Duodenal mucosa (tissue), 2 donors: ENCODE data around the gene CAMK2N1.

Experiments
- H3K27ac ChIP-seq: one replicate; pipeline ENCODE4 v1.7.0; 2013; ENCODE audit warnings: low read depth, low read length
- H3K27me3 ChIP-seq, 2 donors: one replicate each; pipeline ENCODE4 v1.7.0; 2013; ENCODE audit warnings: low read length in 2 of 2, control low read depth in 1 of 2; ENCODE audit not compliant: insufficient read depth in 2 of 2, control insufficient read depth in 1 of 2
- H3K36me3 ChIP-seq, 2 donors: one replicate each; pipeline ENCODE4 v1.7.0; 2013; ENCODE audit warnings: low read length in 2 of 2, control low read depth in 1 of 2; ENCODE audit not compliant: insufficient read depth in 2 of 2, control insufficient read depth in 1 of 2
- H3K4me1 ChIP-seq, 2 donors: one replicate each; pipeline ENCODE4 v1.7.0; 2013; ENCODE audit warnings: low read length in 2 of 2, control low read depth in 1 of 2; ENCODE audit not compliant: insufficient read depth in 2 of 2, control insufficient read depth in 1 of 2
- H3K4me3 ChIP-seq, 2 donors: one replicate each; pipeline ENCODE4 v1.7.0; 2013; ENCODE audit warnings: low read length in 2 of 2, low read depth in 1 of 2
- H3K9ac ChIP-seq, 2 donors: one replicate each; pipeline ENCODE4 v1.7.0; 2013; ENCODE audit warnings: low read length in 2 of 2, low read depth in 1 of 2
- H3K9me3 ChIP-seq, 2 donors: one replicate each; pipeline ENCODE4 v1.7.0; 2013; ENCODE audit warnings: low read length in 2 of 2, control low read depth in 1 of 2; ENCODE audit not compliant: control insufficient read depth in 1 of 2

The CAMK2N1 gene

GRCh38 chr1:20446796-20447195 lies 39.2 kb downstream of the CAMK2N1 start:
- no peak overlapping the region for H3K27ac ChIP-seq
- H3K4me1 ChIP-seq = no peaks in the 10 kb centered on the region
- H3K36me3 ChIP-seq = no peaks in the 10 kb centered on the region

GRCh38 chr1:20445956-20446355 lies 40.1 kb downstream of the CAMK2N1 start:
- H3K4me1 ChIP-seq = no peaks in the 10 kb centered on the region
- H3K4me3 ChIP-seq = no peak overlapping the region
- peaks cover 0 to 12% of the 10 kb centered on the region in 2 donors for H3K27me3 ChIP-seq
- H3K9ac ChIP-seq = no peak overlapping the region
- no peaks in the 10 kb centered on the region for H3K36me3 ChIP-seq
- no peak overlapping the region for H3K27ac ChIP-seq
- no peaks in the 10 kb centered on the region for H3K9me3 ChIP-seq

More at GRCh38 chr1:20446796-20447195, 39.2 kb downstream of the CAMK2N1 start:
- Histone ChIP-seq H3K9me3 (no peaks in the 10 kb centered on the region), H3K4me3 (no peak overlapping the region), H3K27me3 (peaks cover 0 to 12% of the 10 kb centered on the region in 2 donors), H3K9ac (no peak overlapping the region)

GRCh38 chr1:20443703-20444586 lies 42.1 kb downstream of the CAMK2N1 start:
- H3K27me3 ChIP-seq = peaks cover 0 to under 1% of the 10 kb centered on the region in 2 donors
- no peaks in the 10 kb centered on the region for H3K4me1 ChIP-seq
- H3K4me3 ChIP-seq = no peak overlapping the region
- H3K9me3 ChIP-seq = no peaks in the 10 kb centered on the region
- H3K27ac ChIP-seq = no peak overlapping the region
- no peak overlapping the region for H3K9ac ChIP-seq
- H3K36me3 ChIP-seq = no peaks in the 10 kb centered on the region

- Histone ChIP-seq H3K9ac (no peak overlapping the region), H3K36me3 (no peaks in the 10 kb centered on the region), H3K9me3 (no peaks in the 10 kb centered on the region), H3K27me3 (peaks cover 0 to 2% of the 10 kb centered on the region in 2 donors), H3K4me3 (no peak overlapping the region), H3K4me1 (no peaks in the 10 kb centered on the region), H3K27ac (no peak overlapping the region)
Observed at GRCh38 chr1:20442920-20443625, 42.9 kb downstream of the CAMK2N1 start.

GRCh38 chr1:20440785-20441200 lies 45.2 kb downstream of the CAMK2N1 start:
- Histone ChIP-seq H3K9ac (no peak overlapping the region), H3K36me3 (no peaks in the 10 kb centered on the region), H3K9me3 (no peaks in the 10 kb centered on the region), H3K4me3 (no peak overlapping the region), H3K27me3 (peaks cover 0 to 7% of the 10 kb centered on the region in 2 donors), H3K27ac (no peak overlapping the region), H3K4me1 (no peaks in the 10 kb centered on the region)

- Histone ChIP-seq H3K36me3 (no peaks in the 10 kb centered on the region), H3K27ac (no peak overlapping the region), H3K9me3 (no peaks in the 10 kb centered on the region), H3K27me3 (peaks cover 0 to 13% of the 10 kb centered on the region in 2 donors), H3K4me1 (no peaks in the 10 kb centered on the region), H3K4me3 (no peak overlapping the region), H3K9ac (no peak overlapping the region)
Observed at GRCh38 chr1:20439282-20439681, 46.7 kb downstream of the CAMK2N1 start.

- no peak overlapping the region for H3K4me3 ChIP-seq
- no peak overlapping the region for H3K27ac ChIP-seq
- peaks cover 5 to 13% of the 10 kb centered on the region in 2 donors for H3K27me3 ChIP-seq
- no peak overlapping the region for H3K9ac ChIP-seq
- H3K36me3 ChIP-seq = no peaks in the 10 kb centered on the region
- no peaks in the 10 kb centered on the region for H3K4me1 ChIP-seq
- no peaks in the 10 kb centered on the region for H3K9me3 ChIP-seq
Observed at GRCh38 chr1:20437640-20438039, 48.4 kb downstream of the CAMK2N1 start.

GRCh38 chr1:20432891-20433290 lies 53.1 kb downstream of the CAMK2N1 start:
- Histone ChIP-seq H3K9ac (no peak overlapping the region), H3K4me1 (no peaks in the 10 kb centered on the region), H3K27me3 (peaks cover 6 to 20% of the 10 kb centered on the region in 2 donors), H3K9me3 (no peaks in the 10 kb centered on the region), H3K27ac (no peak overlapping the region), H3K4me3 (no peak overlapping the region), H3K36me3 (no peaks in the 10 kb centered on the region)
